MG63 (cell line): ENCODE data around the gene ZKSCAN1. TPM values are rescaled to one million over a fixed set of nuclear protein-coding genes. Genes with fewer than 3 reads are reported as not detected.

ENCODE experiments used
- DNase-seq: peaks from one replicate; pipeline ENCODE4 v3.0.0-alpha.2; 2020
- H3K27me3 ChIP-seq: fragments of 250-450 bp; sonication (Bioruptor Pico); 2 replicates; pipeline ENCODE4 v1.5.1; 2020; ENCODE audit warnings: mild to moderate bottlenecking, moderate library complexity
- H3K36me3 ChIP-seq: fragments of 250-450 bp; sonication (Bioruptor Pico); 2 replicates; pipeline ENCODE4 v1.5.1; 2020; ENCODE audit warnings: mild to moderate bottlenecking, moderate library complexity
- H3K4me3 ChIP-seq: fragments of 250-450 bp; sonication (Bioruptor Pico); 2 replicates; pipeline ENCODE4 v1.5.1; 2020; ENCODE audit warnings: mild to moderate bottlenecking, moderate library complexity
- H3K9me3 ChIP-seq: fragments of 250-450 bp; sonication (Bioruptor Pico); 2 replicates; pipeline ENCODE4 v1.5.1; 2020; ENCODE audit warnings: mild to moderate bottlenecking, moderate library complexity
- total RNA-seq: library from RNA; depleted of rRNA; stranded (reverse); fragments of >200 nt; shearing (Covaris generic); gene quantifications from 2 replicates; pipeline ENCODE4 v1.2.3, GENCODE V29; 2014; ENCODE audit warnings: low replicate concordance

The ZKSCAN1 gene
- total RNA-seq, 1 experiment from 2014 or later: 8.6 TPM

DNA sequence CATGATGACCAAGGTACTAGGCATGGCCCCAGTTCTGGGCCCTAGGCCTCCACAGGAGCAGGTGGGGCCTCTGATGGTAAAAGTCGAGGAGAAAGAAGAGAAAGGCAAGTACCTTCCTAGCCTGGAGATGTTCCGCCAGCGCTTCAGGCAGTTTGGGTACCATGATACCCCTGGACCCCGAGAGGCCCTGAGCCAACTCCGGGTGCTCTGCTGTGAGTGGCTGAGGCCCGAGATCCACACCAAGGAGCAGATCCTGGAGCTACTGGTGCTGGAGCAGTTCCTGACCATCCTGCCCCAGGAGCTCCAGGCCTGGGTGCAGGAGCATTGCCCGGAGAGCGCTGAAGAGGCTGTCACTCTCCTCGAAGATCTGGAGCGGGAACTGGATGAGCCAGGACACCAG lies 41.6 kb downstream of the ZKSCAN1 start:
- Histone ChIP-seq H3K36me3 (no peaks in the 10 kb centered on the region), H3K27me3 (no peaks in the 10 kb centered on the region), H3K4me3 (no peak overlapping the region), H3K9me3 (no peaks in the 10 kb centered on the region)
- DNase-seq: no peak

DNA sequence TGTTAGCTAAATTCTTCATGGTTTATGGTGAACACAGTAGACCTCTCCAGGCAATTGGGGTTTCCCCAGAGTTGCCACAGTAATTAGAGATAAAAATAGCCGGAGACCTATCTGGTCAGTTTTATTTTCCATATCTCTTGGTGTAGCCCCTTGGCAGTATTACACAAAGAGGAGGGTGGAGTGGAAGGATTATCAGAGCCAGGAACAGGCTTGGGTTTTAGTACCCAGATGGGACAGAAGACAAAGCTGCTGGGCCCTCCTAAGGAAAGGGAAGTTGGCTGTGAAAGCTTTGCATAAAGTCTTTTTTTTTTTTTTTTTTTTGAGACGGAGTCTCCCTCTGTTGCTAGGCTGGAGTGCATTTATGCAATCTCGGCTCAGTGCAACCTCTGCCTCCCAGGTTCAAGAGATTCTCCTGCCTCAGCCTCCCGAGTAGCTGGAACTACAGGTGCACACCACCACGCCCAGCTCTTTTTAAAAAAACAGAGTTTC lies 43.9 kb downstream of the ZKSCAN1 start:
- no peak overlapping the region for H3K4me3 ChIP-seq
- DNase-seq: no peak
- H3K36me3 ChIP-seq: no peaks in the 10 kb centered on the region
- H3K9me3 ChIP-seq: no peaks in the 10 kb centered on the region
- no peaks in the 10 kb centered on the region for H3K27me3 ChIP-seq

DNA sequence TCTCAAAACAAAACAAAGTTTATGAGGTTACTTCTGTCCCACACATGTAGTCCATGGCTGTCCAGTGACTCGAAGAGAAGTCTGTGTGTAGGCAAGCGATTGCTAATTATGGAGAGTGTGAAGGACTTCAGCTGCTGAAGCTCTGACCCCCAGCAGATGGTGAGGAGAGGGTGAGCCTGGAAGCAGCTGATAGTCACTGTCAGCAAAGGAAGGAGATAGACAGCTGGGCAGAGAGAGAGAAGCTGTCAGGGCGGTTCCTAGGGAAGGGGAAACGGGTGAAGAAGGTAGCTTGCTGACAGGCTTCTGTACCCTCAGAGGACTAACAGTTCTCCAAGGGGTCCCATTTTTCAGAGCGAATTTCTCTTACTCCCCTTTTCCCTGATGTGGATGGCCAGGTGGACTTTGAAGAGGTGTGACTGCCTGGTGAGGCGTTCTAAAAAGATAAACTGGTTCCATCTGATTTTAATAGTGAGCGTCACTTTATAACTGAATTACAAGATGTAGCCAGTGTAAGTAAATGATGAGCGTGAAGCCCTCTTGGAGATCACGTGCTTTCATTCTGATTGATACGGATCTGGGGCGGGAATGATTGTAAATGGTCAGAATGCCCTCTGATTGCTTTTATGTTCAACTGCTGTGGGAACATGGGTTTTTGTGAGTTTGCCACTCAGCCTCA lies 46.3 kb downstream of the ZKSCAN1 start:
- Histone ChIP-seq H3K9me3 (no peaks in the 10 kb centered on the region), H3K27me3 (no peaks in the 10 kb centered on the region), H3K4me3 (no peak overlapping the region), H3K36me3 (0 out of 2 replicates have a peak, but pooled peaks cover 2% of the 10 kb centered on the region)
- no peak for DNase-seq

DNA sequence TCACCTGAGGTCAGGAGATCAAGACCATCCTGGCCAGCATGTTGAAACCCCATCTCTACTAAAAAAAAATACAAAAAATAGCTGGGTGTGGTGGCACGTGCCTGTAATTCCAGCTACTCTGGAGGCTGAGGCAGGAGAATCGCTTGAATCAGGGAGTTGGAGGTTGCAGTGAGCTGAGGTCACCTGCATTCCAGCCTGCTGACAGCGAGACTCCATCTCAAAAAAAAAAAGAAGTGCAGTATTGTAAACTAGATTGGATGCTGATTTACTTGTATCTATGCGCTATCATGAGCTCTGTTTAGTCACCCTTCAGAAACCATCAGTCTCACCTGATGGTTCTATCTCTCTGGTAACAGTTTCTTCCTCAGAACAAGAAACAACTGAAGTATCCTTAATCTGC lies 48.0 kb downstream of the ZKSCAN1 start:
- Histone ChIP-seq H3K36me3 (0 out of 2 replicates have a peak, but pooled peaks cover 2% of the 10 kb centered on the region), H3K4me3 (no peak overlapping the region), H3K9me3 (no peaks in the 10 kb centered on the region), H3K27me3 (no peaks in the 10 kb centered on the region)
- no peak for DNase-seq

DNA sequence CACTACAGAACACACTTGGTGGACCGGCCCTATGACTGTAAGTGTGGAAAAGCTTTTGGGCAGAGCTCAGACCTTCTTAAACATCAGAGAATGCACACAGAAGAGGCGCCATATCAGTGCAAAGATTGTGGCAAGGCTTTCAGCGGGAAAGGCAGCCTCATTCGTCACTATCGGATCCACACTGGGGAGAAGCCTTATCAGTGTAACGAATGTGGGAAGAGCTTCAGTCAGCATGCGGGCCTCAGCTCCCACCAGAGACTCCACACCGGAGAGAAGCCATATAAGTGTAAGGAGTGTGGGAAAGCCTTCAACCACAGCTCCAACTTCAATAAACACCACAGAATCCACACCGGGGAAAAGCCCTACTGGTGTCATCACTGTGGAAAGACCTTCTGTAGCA lies 48.8 kb downstream of the ZKSCAN1 start:
- 0 out of 2 replicates have a peak, but pooled peaks cover 2% of the 10 kb centered on the region for H3K36me3 ChIP-seq
- no peaks in the 10 kb centered on the region for H3K9me3 ChIP-seq
- no peak overlapping the region for H3K4me3 ChIP-seq
- DNase-seq: no peak
- no peaks in the 10 kb centered on the region for H3K27me3 ChIP-seq

GRCh38 chr7:100065452-100066186 lies 50.2 kb downstream of the ZKSCAN1 start:
- H3K36me3 ChIP-seq: peaks cover 11% of the 10 kb centered on the region
- no peak overlapping the region for H3K4me3 ChIP-seq
- H3K27me3 ChIP-seq: no peaks in the 10 kb centered on the region
- DNase-seq: no peak
- H3K9me3 ChIP-seq: peaks cover 2% of the 10 kb centered on the region; the same call in 1 of the 2 replicates

- H3K4me3 ChIP-seq: no peak overlapping the region
- H3K36me3 ChIP-seq: peaks cover 24% of the 10 kb centered on the region
- peaks cover 14% of the 10 kb centered on the region for H3K9me3 ChIP-seq
- no peak for DNase-seq
- no peaks in the 10 kb centered on the region for H3K27me3 ChIP-seq
These were observed 51.6 kb downstream of the ZKSCAN1 start for GRCh38 chr7:100066953-100067352.

- H3K4me3 ChIP-seq: no peak overlapping the region
- no peaks in the 10 kb centered on the region for H3K27me3 ChIP-seq
- H3K9me3 ChIP-seq: peaks cover 14% of the 10 kb centered on the region
- no peak for DNase-seq
- H3K36me3 ChIP-seq: peaks cover 51% of the 10 kb centered on the region
These were observed 54.6 kb downstream of the ZKSCAN1 start for GRCh38 chr7:100069991-100070390.

DNA sequence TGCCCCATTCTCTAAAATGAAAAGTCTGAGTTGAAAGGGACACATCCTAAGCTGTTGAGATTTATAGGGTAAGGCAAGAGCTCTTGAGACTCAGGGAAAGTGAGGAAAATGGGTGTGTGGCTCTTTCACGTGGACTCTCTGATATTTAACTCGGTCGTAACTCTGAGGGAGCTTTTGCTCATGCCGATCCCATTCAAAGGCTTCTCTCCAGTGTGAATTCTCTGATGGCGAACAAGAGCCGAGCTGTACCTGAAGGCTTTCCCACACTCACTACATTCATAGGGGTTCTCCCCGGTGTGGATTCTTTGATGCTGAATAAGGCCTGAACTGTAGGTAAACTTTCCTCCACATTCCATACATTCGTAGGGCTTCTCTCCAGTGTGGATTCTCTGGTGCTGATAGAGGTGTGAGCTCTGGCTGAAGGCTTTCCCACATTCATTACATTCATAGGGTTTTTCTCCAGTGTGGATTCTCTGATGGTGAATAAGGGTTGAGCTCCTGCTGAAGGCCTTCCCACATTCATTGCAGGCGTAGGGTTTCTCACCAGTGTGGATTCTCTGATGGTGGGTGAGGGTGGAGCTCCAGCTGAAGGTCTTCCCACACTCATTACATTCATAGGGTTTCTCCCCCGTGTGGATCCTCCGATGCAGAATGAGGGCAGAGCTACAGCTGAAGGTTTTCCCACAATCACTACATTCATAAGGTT lies 55.8 kb downstream of the ZKSCAN1 start:
- Histone ChIP-seq H3K4me3 (no peak overlapping the region), H3K36me3 (peaks cover 58% of the 10 kb centered on the region), H3K27me3 (no peaks in the 10 kb centered on the region), H3K9me3 (peaks cover 14% of the 10 kb centered on the region)
- DNase-seq: no peak

- DNase-seq: no peak
- H3K36me3 ChIP-seq: peaks cover 70% of the 10 kb centered on the region
- H3K4me3 ChIP-seq: no peak overlapping the region
- H3K9me3 ChIP-seq: peaks cover 14% of the 10 kb centered on the region
- H3K27me3 ChIP-seq: no peaks in the 10 kb centered on the region
These were observed 57.1 kb downstream of the ZKSCAN1 start for GRCh38 chr7:100072462-100072861.

DNA sequence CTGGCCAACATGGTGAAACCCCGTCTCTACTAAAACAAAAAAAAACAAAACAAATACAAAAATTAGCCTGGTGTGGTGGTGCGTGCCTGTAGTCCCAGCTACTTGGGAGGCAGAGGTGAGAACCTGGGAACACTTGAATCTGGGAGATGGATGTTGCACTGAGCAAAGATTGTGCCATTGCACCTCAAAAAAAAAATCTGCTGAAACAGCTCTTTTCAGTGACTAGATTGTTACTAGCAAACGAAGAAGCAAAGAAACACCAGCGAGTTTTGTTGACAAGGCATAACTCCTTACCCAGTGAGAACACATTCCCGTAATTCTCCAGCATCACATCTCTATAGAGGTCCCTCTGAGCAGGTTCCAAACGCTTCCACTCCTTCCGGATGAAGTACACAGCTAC lies 59.4 kb downstream of the ZKSCAN1 start:
- peaks cover 14% of the 10 kb centered on the region for H3K9me3 ChIP-seq
- no peak overlapping the region for H3K4me3 ChIP-seq
- no peaks in the 10 kb centered on the region for H3K27me3 ChIP-seq
- H3K36me3 ChIP-seq: peaks cover 84% of the 10 kb centered on the region
- no peak for DNase-seq

DNA sequence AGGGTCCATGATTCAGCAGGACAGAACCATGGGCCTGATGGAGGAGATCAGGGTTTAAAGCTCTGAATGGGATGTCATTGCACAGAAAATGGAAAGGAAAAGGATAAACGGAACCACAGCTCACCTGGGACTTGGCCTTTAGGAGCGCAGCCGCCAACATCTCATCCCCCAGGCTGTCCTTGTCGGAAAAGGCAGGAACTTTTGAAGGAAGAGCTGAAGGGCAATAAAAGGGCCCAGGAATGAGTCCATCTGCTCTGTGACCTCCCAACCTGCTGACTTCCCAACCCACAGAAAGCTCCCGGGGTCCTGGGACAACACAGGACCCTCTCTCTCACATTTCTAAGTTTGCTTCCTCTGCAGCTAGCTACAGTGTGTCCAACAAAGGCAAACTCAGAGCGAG lies 60.0 kb downstream of the ZKSCAN1 start:
- H3K9me3 ChIP-seq: peaks cover 14% of the 10 kb centered on the region
- H3K36me3 ChIP-seq: peaks cover 80% of the 10 kb centered on the region
- no peak for DNase-seq
- H3K27me3 ChIP-seq: no peaks in the 10 kb centered on the region
- no peak overlapping the region for H3K4me3 ChIP-seq

DNA sequence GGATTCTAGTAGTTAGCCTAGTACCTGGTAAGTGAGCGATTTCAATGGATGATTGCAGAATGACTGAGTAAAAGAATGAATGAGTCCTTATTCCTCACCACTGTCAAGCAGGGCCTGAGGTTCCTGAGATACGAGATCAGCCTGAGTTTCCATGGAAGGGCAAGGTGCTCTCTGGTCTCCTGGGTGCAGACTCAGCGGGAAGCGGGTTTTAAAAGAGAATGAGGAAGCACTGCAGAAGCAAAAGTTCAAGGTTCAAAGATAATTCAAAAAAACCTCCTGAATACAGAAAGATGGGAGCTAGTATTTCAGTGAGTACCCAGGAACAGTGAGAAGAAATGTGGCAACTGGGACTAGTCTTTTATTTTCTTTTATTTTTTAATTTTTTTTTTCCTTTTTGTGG lies 61.8 kb downstream of the ZKSCAN1 start:
- no peaks in the 10 kb centered on the region; the same call in none of the 2 replicates for H3K9me3 ChIP-seq
- DNase-seq: no peak
- H3K36me3 ChIP-seq: peaks cover 63% of the 10 kb centered on the region
- H3K27me3 ChIP-seq: no peaks in the 10 kb centered on the region
- no peak overlapping the region for H3K4me3 ChIP-seq

- peaks cover 45% of the 10 kb centered on the region for H3K36me3 ChIP-seq
- H3K9me3 ChIP-seq: no peaks in the 10 kb centered on the region; the same call in 1 of the 2 replicates
- DNase-seq: no peak
- no peaks in the 10 kb centered on the region for H3K27me3 ChIP-seq
- no peak overlapping the region for H3K4me3 ChIP-seq
These were observed 63.7 kb downstream of the ZKSCAN1 start for GRCh38 chr7:100079024-100079560.

DNA sequence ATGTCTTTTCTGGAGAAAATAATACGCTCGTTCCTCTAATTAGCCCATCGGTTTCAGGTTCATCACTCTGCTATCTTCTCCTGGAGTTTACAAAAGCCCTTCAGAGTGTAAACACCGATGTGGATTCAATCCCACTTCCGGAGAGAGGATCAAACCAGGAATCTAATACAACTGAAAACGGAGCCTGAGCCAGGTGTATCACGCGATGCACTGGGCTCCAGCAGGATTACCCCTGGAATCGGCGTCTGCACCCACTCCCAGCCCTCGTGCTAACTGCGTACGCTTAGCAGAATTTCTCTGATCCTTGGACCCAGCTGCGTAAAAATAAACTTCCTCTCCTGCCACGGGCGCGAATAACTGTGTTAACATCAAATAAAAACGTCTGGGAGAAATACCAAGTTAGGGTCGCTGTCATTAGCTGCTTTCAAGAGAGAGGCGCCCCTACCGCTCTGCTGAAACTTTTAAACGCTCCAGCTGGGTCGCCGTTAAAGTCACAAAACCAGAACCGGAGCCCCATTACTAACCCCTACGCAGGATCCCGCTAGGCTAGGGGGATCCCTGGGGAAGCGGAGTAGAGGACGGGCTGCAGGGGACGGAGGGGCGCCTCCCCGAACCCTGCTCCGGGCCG lies 65.6 kb downstream of the ZKSCAN1 start:
- Histone ChIP-seq H3K27me3 (no peaks in the 10 kb centered on the region), H3K4me3 (peak overlapping the region; percentile 92), H3K9me3 (no peaks in the 10 kb centered on the region; the same call in 1 of the 2 replicates), H3K36me3 (peaks cover 29% of the 10 kb centered on the region)
- DNase-seq: no peak

DNA sequence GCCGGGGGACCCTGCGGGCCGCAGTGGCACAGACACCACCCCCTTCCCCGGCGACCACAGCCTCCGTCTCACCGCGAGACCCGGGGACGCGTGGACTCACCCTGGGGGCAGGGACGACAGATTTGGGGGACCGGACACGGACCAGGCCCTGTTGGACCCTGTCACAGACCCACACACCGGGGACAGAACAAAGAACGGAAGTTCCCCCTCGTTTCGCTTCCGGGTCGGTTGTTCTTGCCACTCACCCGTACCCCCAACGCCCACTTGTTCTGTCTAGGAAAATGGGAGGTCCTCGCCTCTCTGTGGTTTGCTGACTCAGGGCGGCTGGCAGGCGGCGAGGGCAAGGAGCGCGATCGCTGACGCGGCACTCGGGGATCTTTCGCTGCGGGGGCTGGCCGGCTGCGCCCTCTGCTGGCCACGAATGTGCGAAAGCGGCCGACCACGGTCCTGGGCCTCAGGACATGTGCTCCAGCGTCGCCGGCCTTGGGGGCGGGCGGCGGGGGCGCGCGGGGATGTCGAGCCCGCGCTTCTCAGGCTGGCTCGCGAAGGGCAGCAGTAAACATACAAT lies 66.2 kb downstream of the ZKSCAN1 start, which contains the start of gene ZNF3:
Gene ZNF3, minus strand, starts transcription at position 189 of the 568 bp plus-strand sequence. CDS start 4,366 bp downstream, outside the sequence.
- peak; percentile 95 for DNase-seq
- H3K4me3 ChIP-seq: peak within 1 kb of the TSS; percentile 92
- peaks cover 25% of the 10 kb centered on the region for H3K36me3 ChIP-seq
- no peaks in the 10 kb centered on the region; the same call in 1 of the 2 replicates for H3K9me3 ChIP-seq
- no peaks in the 10 kb centered on the region for H3K27me3 ChIP-seq
